Left lung (tissue), 10 donors: Measurements from ENCODE around the gene ERVFRD-1. TPM values are rescaled to one million over a fixed set of nuclear protein-coding genes. Genes with fewer than 3 reads are reported as not detected.

Experiments used
- ATAC-seq: fragments of 200-7000 bp; cut with Tn5 transposase; one replicate; pipeline ENCODE4 v1.9.1; 2020; ENCODE audit warnings: moderate library complexity
- DNase-seq, 4 donors: peaks; one replicate each; pipeline ENCODE4 v3.0.0-alpha.2; 2013 to 2020
- H3K27ac ChIP-seq, 2 donors: fragments of 200-600 bp; sonication (generic) in 1 of 2; one replicate each; pipeline versions ENCODE4 v1.5.0 to v1.8.0; 2020 to 2021
- H3K27me3 ChIP-seq, 2 donors: fragments of 200-600 bp; sonication (generic) in 1 of 2; one replicate each; pipeline versions ENCODE4 v1.5.0 to v1.8.0; 2020 to 2021
- H3K36me3 ChIP-seq, 2 donors: fragments of 200-600 bp; sonication (generic) in 1 of 2; one replicate each; pipeline versions ENCODE4 v1.5.0 to v1.8.0; 2020 to 2021
- H3K4me1 ChIP-seq, 2 donors: fragments of 200-600 bp; one replicate each; pipeline ENCODE4 v1.8.0; 2021
- H3K4me3 ChIP-seq, 2 donors: fragments of 200-600 bp; sonication (generic) in 1 of 2; one replicate each; pipeline versions ENCODE4 v1.5.0 to v1.8.0; 2020 to 2021; ENCODE audit warnings: mild to moderate bottlenecking in 1 of 2
- H3K9me3 ChIP-seq, 2 donors: fragments of 200-600 bp; sonication (generic) in 1 of 2; one replicate each; pipeline versions ENCODE4 v1.5.0 to v1.8.0; 2020 to 2021
- intact Hi-C, 2 donors: fragments of 100-400 bp; cut with DNase I; formaldehyde crosslinking; loops; one replicate each; pipeline versions ENCODE4 v1.11.2 to v1.14.2; 2022
- polyA plus RNA-seq, 6 donors: library from polyadenylated mRNA; unstranded; fragments of 120-200 nt; gene quantifications; one replicate each; pipeline ENCODE4 v1.2.1, GENCODE V29; 2013; ENCODE audit not compliant: insufficient read length in 6 of 6
- total RNA-seq, 2 donors: library from RNA; stranded (reverse); fragmentation: NEBNext Ultra II Directional; extraction: Animal tissue kit (Norgen Biotek cat#: 25700); gene quantifications; one replicate each; pipeline ENCODE4 v1.2.1, GENCODE V29; 2021
- TF ChIP-seq, protein P1 (sequence below), 2 donors: fragments of 200-600 bp; sonication (generic) in 1 of 2; IDR thresholded peaks; one replicate each; pipeline versions ENCODE4 v1.5.0 to v1.8.0; 2021; ENCODE audit warnings: antibody characterized with exemption in 2 of 2
- donor health status: DM: no; HTN: yes; CAD: no.
- donor health status: DM: no; HTN: no; CAD: no.

ERVFRD-1 gene
- total and polyA plus RNA-seq, 8 donors, result 0.09 to 0.18 (median 0.13) TPM; not detected in 1

DNA sequence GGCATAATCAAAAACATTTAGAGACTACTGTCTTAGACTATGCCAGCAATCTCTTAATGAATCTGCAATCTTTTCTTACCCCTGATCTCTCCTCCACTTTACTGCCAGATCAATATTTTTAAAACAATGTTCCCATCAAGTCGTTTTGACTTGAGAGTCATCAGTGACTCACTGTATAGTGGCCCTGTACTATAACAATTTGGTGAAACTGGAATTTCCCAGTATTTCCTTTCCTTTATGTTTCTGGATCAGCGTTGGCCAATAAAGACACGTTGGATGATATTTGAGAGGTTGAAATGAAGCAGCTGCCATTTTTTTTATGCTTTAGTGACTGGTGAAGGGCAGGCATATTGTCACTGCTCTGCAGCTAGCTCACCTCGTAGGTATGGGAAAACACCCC, 28.0 kb downstream of the ERVFRD-1 start:
- Histone ChIP-seq H3K9me3 (no peaks in the 10 kb centered on the region), H3K4me3 (no peak overlapping the region), H3K4me1 (no peaks in the 10 kb centered on the region), H3K36me3 (no peaks in the 10 kb centered on the region), H3K27ac (no peak overlapping the region), H3K27me3 (no peaks in the 10 kb centered on the region)
- DNase-seq (no peak), ATAC-seq (no peak)
- TF ChIP-seq, protein P1, sequence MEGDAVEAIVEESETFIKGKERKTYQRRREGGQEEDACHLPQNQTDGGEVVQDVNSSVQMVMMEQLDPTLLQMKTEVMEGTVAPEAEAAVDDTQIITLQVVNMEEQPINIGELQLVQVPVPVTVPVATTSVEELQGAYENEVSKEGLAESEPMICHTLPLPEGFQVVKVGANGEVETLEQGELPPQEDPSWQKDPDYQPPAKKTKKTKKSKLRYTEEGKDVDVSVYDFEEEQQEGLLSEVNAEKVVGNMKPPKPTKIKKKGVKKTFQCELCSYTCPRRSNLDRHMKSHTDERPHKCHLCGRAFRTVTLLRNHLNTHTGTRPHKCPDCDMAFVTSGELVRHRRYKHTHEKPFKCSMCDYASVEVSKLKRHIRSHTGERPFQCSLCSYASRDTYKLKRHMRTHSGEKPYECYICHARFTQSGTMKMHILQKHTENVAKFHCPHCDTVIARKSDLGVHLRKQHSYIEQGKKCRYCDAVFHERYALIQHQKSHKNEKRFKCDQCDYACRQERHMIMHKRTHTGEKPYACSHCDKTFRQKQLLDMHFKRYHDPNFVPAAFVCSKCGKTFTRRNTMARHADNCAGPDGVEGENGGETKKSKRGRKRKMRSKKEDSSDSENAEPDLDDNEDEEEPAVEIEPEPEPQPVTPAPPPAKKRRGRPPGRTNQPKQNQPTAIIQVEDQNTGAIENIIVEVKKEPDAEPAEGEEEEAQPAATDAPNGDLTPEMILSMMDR (IDR thresholded peaks at IDR 0.05), result no peak
- intact Hi-C loops, result no loop called here

DNA sequence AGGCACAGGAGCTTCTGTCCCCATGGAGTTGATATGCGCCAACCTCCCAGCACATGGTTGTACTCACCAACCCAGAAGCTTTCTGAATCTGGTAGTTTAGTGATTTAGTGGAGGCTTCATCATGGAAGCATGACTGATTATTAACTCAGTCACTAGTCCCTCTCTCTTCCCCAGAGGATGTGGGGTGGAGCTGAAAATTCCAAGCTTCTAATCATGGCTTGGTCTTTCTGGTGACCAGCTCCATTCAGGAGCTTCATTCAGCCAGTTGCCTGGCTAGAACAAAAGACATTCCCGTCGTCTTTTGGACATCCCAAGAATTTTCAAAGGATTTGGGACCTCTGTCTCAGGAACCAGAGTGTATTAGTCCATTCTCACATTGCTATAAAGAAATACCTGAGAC, 31.2 kb downstream of the ERVFRD-1 start:
- H3K27me3 ChIP-seq, result no peaks in the 10 kb centered on the region
- H3K4me3 ChIP-seq, result no peak overlapping the region
- TF ChIP-seq, protein P1 (IDR thresholded peaks at IDR 0.05), result no peak
- H3K9me3 ChIP-seq, result no peaks in the 10 kb centered on the region
- DNase-seq (no peak), ATAC-seq (no peak)
- no peaks in the 10 kb centered on the region for H3K4me1 ChIP-seq
- no peaks in the 10 kb centered on the region for H3K36me3 ChIP-seq
- no peak overlapping the region for H3K27ac ChIP-seq
- intact Hi-C loops, result no loop called here

DNA sequence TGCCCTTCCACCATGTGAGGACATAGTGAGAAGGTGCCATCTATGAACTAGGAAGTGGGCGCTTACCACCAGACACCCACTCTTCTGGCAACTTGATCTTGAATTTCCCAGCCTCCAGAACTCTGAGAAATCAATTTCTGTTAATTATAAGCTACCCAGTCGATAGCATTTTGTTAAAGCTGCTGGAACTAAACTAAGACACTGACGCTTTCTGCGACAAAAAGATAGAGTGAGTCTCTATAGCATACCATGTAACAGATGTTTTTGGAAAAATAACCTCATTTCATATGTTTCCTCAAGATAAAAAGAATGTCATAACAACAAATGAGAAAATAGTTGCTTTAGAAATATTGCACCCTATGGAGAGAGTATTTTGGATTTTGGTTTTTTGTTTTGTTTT, 33.3 kb downstream of the ERVFRD-1 start:
- H3K36me3 ChIP-seq, result no peaks in the 10 kb centered on the region
- H3K9me3 ChIP-seq, result no peaks in the 10 kb centered on the region
- H3K4me1 ChIP-seq, result no peaks in the 10 kb centered on the region
- intact Hi-C loops, result no loop called here
- TF ChIP-seq, protein P1 (IDR thresholded peaks at IDR 0.05), result no peak
- H3K27me3 ChIP-seq, result no peaks in the 10 kb centered on the region
- no peak overlapping the region for H3K4me3 ChIP-seq
- ATAC-seq (no peak), DNase-seq (no peak)
- H3K27ac ChIP-seq, result no peak overlapping the region

DNA sequence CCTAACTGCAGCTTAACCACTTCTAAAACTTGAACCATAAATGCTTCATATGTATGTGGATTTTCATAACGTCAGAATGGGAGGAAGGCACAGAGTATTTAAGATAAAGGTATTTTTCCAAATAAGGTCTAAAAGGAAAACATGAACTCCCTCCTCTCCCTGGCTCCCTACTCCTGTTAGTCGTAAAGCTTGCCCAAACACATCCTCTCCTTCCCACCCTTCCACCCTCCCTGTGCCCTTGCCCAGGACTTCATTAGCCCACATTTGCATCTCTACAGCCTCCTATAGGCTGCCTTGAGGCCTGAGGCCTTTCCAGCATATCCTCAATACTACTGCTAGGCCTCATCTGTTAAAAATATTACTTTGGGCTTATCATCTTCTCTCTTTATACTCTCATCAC, 35.0 kb downstream of the ERVFRD-1 start:
- no peaks in the 10 kb centered on the region for H3K4me1 ChIP-seq
- H3K36me3 ChIP-seq, result no peaks in the 10 kb centered on the region
- DNase-seq, result no peak
- TF ChIP-seq, protein P1 (IDR thresholded peaks at IDR 0.05), result no peak
- no peaks in the 10 kb centered on the region for H3K27me3 ChIP-seq
- no peaks in the 10 kb centered on the region for H3K9me3 ChIP-seq
- no peak for ATAC-seq
- H3K4me3 ChIP-seq, result no peak overlapping the region
- intact Hi-C loops, result no loop called here
- H3K27ac ChIP-seq, result no peak overlapping the region

DNA sequence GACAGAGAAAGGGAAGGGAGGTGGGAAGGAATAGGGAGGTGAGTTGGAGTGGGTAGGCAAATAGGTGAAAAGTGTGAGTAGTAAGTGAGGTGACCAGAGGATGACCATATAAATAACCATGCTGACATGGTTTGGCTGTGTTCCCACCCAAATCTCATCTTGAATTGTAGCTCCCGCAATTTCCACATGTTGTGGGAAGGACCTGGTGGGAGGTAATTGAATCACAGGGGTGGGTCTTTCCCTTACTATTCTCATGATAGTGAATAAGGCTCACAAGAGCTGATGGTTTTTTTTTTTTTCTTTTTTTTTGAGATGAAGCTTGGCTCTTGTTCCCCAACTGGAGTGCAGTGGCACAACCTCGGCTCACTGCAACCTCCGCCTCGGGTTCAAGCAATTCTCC, 39.4 kb downstream of the ERVFRD-1 start:
- H3K4me3 ChIP-seq, result no peak overlapping the region
- DNase-seq (no peak), ATAC-seq (no peak)
- TF ChIP-seq, protein P1 (IDR thresholded peaks at IDR 0.05), result no peak
- H3K36me3 ChIP-seq, result no peaks in the 10 kb centered on the region
- intact Hi-C loops, result no loop called here
- no peak overlapping the region for H3K27ac ChIP-seq
- H3K4me1 ChIP-seq, result no peaks in the 10 kb centered on the region
- H3K27me3 ChIP-seq, result peaks cover 0 to 6% of the 10 kb centered on the region in 2 donors
- H3K9me3 ChIP-seq, result no peaks in the 10 kb centered on the region
